HAP-1 (cell line): ENCODE data around the gene VAMP1.

ENCODE experiments used
- DNase-seq, 2 experiments: peaks; one replicate each; pipeline ENCODE4 v3.0.0-alpha.2; 2016 to 2020; ENCODE audit warnings: low spot score in 2 of 2
- H3K27me3 ChIP-seq: fragments of 250-450 bp; sonication (Bioruptor Pico); 2 replicates; pipeline ENCODE4 v1.5.1; 2020; ENCODE audit warnings: low read depth, mild to moderate bottlenecking, moderate library complexity
- H3K36me3 ChIP-seq: fragments of 250-450 bp; sonication (Bioruptor Pico); replicated peaks from 2 replicates; pipeline ENCODE4 v1.5.1; 2020; ENCODE audit warnings: mild to moderate bottlenecking
- H3K4me1 ChIP-seq: fragments of 250-450 bp; sonication (Bioruptor Pico); 2 replicates; pipeline ENCODE4 v1.5.1; 2020; ENCODE audit warnings: mild to moderate bottlenecking
- H3K4me3 ChIP-seq: fragments of 250-450 bp; sonication (Bioruptor Pico); 2 replicates; pipeline ENCODE4 v1.5.1; 2020; ENCODE audit warnings: mild to moderate bottlenecking, moderate library complexity
- H3K9me3 ChIP-seq: fragments of 250-450 bp; sonication (Bioruptor Pico); 2 replicates; pipeline ENCODE4 v1.5.1; 2020; ENCODE audit warnings: mild to moderate bottlenecking, moderate library complexity
- in situ Hi-C: fragments of 300-500 bp; cut with MboI; formaldehyde crosslinking; loops from 3 replicates; pipeline ENCODE4 v1.14.3; 2020; ENCODE audit warnings: low sequenced_read_pairs, inconsistent platforms, mixed read lengths

VAMP1 gene

GRCh38 chr12:6452245-6452943 is 18.1 kb downstream of the VAMP1 start:
- in situ Hi-C loops, result loop anchor here (10.0 kb wide), 1 partner anchor 388 kb away; no protein-coding TSS in a partner anchor
- no peak overlapping the region; the same call in 1 of the 2 replicates for H3K4me3 ChIP-seq
- DNase-seq, result no peak

GRCh38 chr12:6451348-6452244 is 18.9 kb downstream of the VAMP1 start, which contains the start of gene TAPBPL:
TSS of gene TAPBPL (plus strand) at chr12:6452042. CDS start at chr12:6452249, 207 bp downstream.
- Histone ChIP-seq H3K4me1 (peaks cover 8% of the 10 kb centered on the region; the same call in 1 of the 2 replicates), H3K9me3 (no peaks in the 10 kb centered on the region), H3K4me3 (no peak within 1 kb of the TSS; the same call in 1 of the 2 replicates), H3K27me3 (no peaks in the 10 kb centered on the region), H3K36me3 (no peaks in the 10 kb centered on the region)
- no peak for DNase-seq
- in situ Hi-C loops, result loop anchor here (10.0 kb wide), 1 partner anchor 387 kb away; no protein-coding TSS in a partner anchor

More at GRCh38 chr12:6452245-6452943, 18.1 kb downstream of the VAMP1 start:
- no peaks in the 10 kb centered on the region for H3K27me3 ChIP-seq
- no peaks in the 10 kb centered on the region for H3K36me3 ChIP-seq
- no peaks in the 10 kb centered on the region for H3K9me3 ChIP-seq
- H3K4me1 ChIP-seq, result peaks cover 8% of the 10 kb centered on the region; the same call in 1 of the 2 replicates

GRCh38 chr12:6450869-6451347 is 19.6 kb downstream of the VAMP1 start:
- Histone ChIP-seq H3K4me1 (peaks cover 8% of the 10 kb centered on the region; the same call in 1 of the 2 replicates), H3K36me3 (no peaks in the 10 kb centered on the region), H3K27me3 (no peaks in the 10 kb centered on the region), H3K9me3 (no peaks in the 10 kb centered on the region), H3K4me3 (no peak overlapping the region)
- no peak for DNase-seq
- in situ Hi-C loops, result loop anchor here (10.0 kb wide), 1 partner anchor 386 kb away; no protein-coding TSS in a partner anchor

- no peak for DNase-seq
- Histone ChIP-seq H3K4me1 (peaks cover 8% of the 10 kb centered on the region; the same call in 1 of the 2 replicates), H3K9me3 (no peaks in the 10 kb centered on the region), H3K36me3 (no peaks in the 10 kb centered on the region), H3K4me3 (no peak overlapping the region), H3K27me3 (no peaks in the 10 kb centered on the region)
- in situ Hi-C loops, result loop anchor here (10.0 kb wide), 1 partner anchor 385 kb away; no protein-coding TSS in a partner anchor
Measured at GRCh38 chr12:6450091-6450868, 20.2 kb downstream of the VAMP1 start.

- H3K9me3 ChIP-seq, result no peaks in the 10 kb centered on the region
- H3K27me3 ChIP-seq, result 0 out of 2 replicates have a peak, but pooled peaks cover 3% of the 10 kb centered on the region
- no peak for DNase-seq
- H3K36me3 ChIP-seq, result no peaks in the 10 kb centered on the region
- in situ Hi-C loops, result no loop called here
- no peak within 1 kb of the TSS for H3K4me3 ChIP-seq
- no peaks in the 10 kb centered on the region for H3K4me1 ChIP-seq
Measured at GRCh38 chr12:6444704-6445688, 25.5 kb downstream of the VAMP1 start, which contains the start of gene CD27. TSS of gene CD27 (plus strand) at chr12:6444955. CDS start at chr12:6445096, 141 bp downstream.

- H3K9me3 ChIP-seq, result no peaks in the 10 kb centered on the region
- 0 out of 2 replicates have a peak, but pooled peaks cover 3% of the 10 kb centered on the region for H3K27me3 ChIP-seq
- no peak for DNase-seq
- H3K4me1 ChIP-seq, result no peaks in the 10 kb centered on the region
- in situ Hi-C loops, result no loop called here
- H3K4me3 ChIP-seq, result no peak overlapping the region
- H3K36me3 ChIP-seq, result no peaks in the 10 kb centered on the region
Measured at GRCh38 chr12:6444031-6444430, 26.4 kb downstream of the VAMP1 start.

GRCh38 chr12:6443361-6443983 is 27.0 kb downstream of the VAMP1 start:
- H3K4me3 ChIP-seq, result no peak overlapping the region
- H3K27me3 ChIP-seq, result 0 out of 2 replicates have a peak, but pooled peaks cover 3% of the 10 kb centered on the region
- no peaks in the 10 kb centered on the region for H3K4me1 ChIP-seq
- in situ Hi-C loops, result no loop called here
- no peaks in the 10 kb centered on the region for H3K9me3 ChIP-seq
- no peak for DNase-seq
- no peaks in the 10 kb centered on the region for H3K36me3 ChIP-seq

- Histone ChIP-seq H3K4me1 (no peaks in the 10 kb centered on the region), H3K36me3 (no peaks in the 10 kb centered on the region), H3K4me3 (no peak overlapping the region), H3K27me3 (0 out of 2 replicates have a peak, but pooled peaks cover 3% of the 10 kb centered on the region), H3K9me3 (no peaks in the 10 kb centered on the region)
- in situ Hi-C loops, result no loop called here
- DNase-seq, result no peak
Measured at GRCh38 chr12:6442836-6443235, 27.6 kb downstream of the VAMP1 start.

- Histone ChIP-seq H3K9me3 (no peaks in the 10 kb centered on the region), H3K36me3 (no peaks in the 10 kb centered on the region), H3K4me1 (no peaks in the 10 kb centered on the region), H3K27me3 (0 out of 2 replicates have a peak, but pooled peaks cover 3% of the 10 kb centered on the region), H3K4me3 (no peak overlapping the region)
- DNase-seq, result no peak
- in situ Hi-C loops, result no loop called here
Measured at GRCh38 chr12:6440391-6440790, 30.1 kb downstream of the VAMP1 start.

GRCh38 chr12:6438345-6438744 is 32.1 kb downstream of the VAMP1 start:
- in situ Hi-C loops, result no loop called here
- Histone ChIP-seq H3K36me3 (no peaks in the 10 kb centered on the region), H3K4me1 (no peaks in the 10 kb centered on the region), H3K4me3 (no peak overlapping the region), H3K9me3 (no peaks in the 10 kb centered on the region), H3K27me3 (no peaks in the 10 kb centered on the region)
- DNase-seq, result no peak

- Histone ChIP-seq H3K36me3 (no peaks in the 10 kb centered on the region), H3K9me3 (no peaks in the 10 kb centered on the region), H3K4me3 (no peak overlapping the region), H3K27me3 (no peaks in the 10 kb centered on the region), H3K4me1 (no peaks in the 10 kb centered on the region)
- in situ Hi-C loops, result no loop called here
- DNase-seq, result no peak
Measured at GRCh38 chr12:6437586-6437985, 32.9 kb downstream of the VAMP1 start.
